Osteoblast (primary cell): ENCODE data around the gene RPL18. TPM values are rescaled to one million over a fixed set of nuclear protein-coding genes. Genes with fewer than 3 reads are reported as not detected.

Experiments used
- DNase-seq: peaks from one replicate; pipeline ENCODE4 v3.0.0; 2011; ENCODE audit warnings: low spot score, mixed read lengths; ENCODE audit not compliant: insufficient read length; ENCODE audit errors: missing footprints
- H2AFZ ChIP-seq: 2 replicates; pipeline ENCODE4 v1.6.0; 2011; ENCODE audit warnings: mild to moderate bottlenecking, low read length
- H3K27ac ChIP-seq: 2 replicates; pipeline ENCODE4 v1.5.1; 2011; ENCODE audit warnings: mild to moderate bottlenecking, low read depth, low read length, moderate library complexity
- H3K27me3 ChIP-seq: 2 replicates; pipeline ENCODE4 v1.6.0; 2012; ENCODE audit warnings: mild to moderate bottlenecking, control low read depth, inconsistent platforms, low read length, moderate library complexity; ENCODE audit not compliant: insufficient read depth
- H3K36me3 ChIP-seq: 2 replicates; pipeline ENCODE4 v1.5.1; 2011; ENCODE audit warnings: mild to moderate bottlenecking, low read length, control low read depth, moderate library complexity; ENCODE audit not compliant: insufficient read depth
- H3K4me1 ChIP-seq: 2 replicates; pipeline ENCODE4 v1.5.1; 2011; ENCODE audit warnings: mild to moderate bottlenecking, low read length, control low read depth, moderate library complexity; ENCODE audit not compliant: insufficient read depth
- H3K4me2 ChIP-seq: 2 replicates; pipeline ENCODE4 v1.6.0; 2011; ENCODE audit warnings: mild to moderate bottlenecking, low read length; ENCODE audit not compliant: insufficient read depth
- H3K4me3 ChIP-seq: fragments of 200-600 bp; sonication (generic); 3 replicates; pipeline ENCODE4 v1.5.1; 2012; ENCODE audit warnings: mild to moderate bottlenecking, low read length, inconsistent platforms; ENCODE audit not compliant: insufficient read depth
- H3K79me2 ChIP-seq: 2 replicates; pipeline ENCODE4 v1.6.0; 2012; ENCODE audit warnings: mild to moderate bottlenecking, low read length, control low read depth, inconsistent platforms; ENCODE audit not compliant: insufficient read depth
- H3K9me3 ChIP-seq: 2 replicates; pipeline ENCODE4 v1.5.1; 2011; ENCODE audit warnings: low read depth, low read length, control low read depth
- H4K20me1 ChIP-seq: 2 replicates; pipeline ENCODE4 v1.6.0; 2012; ENCODE audit warnings: mild to moderate bottlenecking, low read length, control low read depth; ENCODE audit not compliant: insufficient read depth
- total RNA-seq: library from RNA; depleted of rRNA; stranded (reverse); fragments of >200 nt; gene quantifications from 2 replicates; pipeline ENCODE4 v1.2.3, GENCODE V29; 2012
- TF ChIP-seq, protein P1 (sequence below): IDR thresholded peaks from 2 replicates; pipeline ENCODE4 v1.5.1; 2011; ENCODE audit warnings: mild to moderate bottlenecking, low read depth, low read length, moderate library complexity; ENCODE audit errors: extremely low read depth

Gene RPL18
- total RNA-seq, 1 donor, result 1,357 TPM

DNA sequence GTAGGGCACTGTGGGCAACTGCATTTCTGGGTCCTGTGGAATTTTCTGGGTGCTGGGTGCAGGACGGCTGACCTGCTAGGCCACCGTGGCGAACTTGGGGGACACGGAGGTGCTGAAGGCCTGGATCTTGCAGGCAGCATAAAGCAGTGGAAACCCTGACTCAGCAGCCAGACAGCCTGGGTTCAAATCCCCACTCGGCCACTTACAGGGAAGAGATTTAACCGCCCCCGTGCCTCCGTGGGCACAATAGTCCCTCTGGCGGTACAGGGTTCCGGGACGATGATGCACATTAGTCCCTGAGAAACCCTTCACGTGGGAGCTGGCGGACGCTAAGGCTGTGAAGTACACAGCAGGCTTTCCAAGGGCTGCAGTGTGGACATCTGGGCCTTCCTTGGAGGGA is 7.1 kb downstream of the RPL18 start:
- no peak overlapping the region for H2AFZ ChIP-seq
- H3K4me2 ChIP-seq, result no peak overlapping the region
- H4K20me1 ChIP-seq, result peaks cover 20% of the 10 kb centered on the region
- no peak overlapping the region for H3K4me3 ChIP-seq
- no peak overlapping the region for H3K27ac ChIP-seq
- H3K79me2 ChIP-seq, result peaks cover 15% of the 10 kb centered on the region
- no peaks in the 10 kb centered on the region for H3K9me3 ChIP-seq
- peaks cover 22% of the 10 kb centered on the region for H3K36me3 ChIP-seq
- H3K4me1 ChIP-seq, result peaks cover 5% of the 10 kb centered on the region
- no peaks in the 10 kb centered on the region for H3K27me3 ChIP-seq
- no peak for DNase-seq
- TF ChIP-seq, protein P1, sequence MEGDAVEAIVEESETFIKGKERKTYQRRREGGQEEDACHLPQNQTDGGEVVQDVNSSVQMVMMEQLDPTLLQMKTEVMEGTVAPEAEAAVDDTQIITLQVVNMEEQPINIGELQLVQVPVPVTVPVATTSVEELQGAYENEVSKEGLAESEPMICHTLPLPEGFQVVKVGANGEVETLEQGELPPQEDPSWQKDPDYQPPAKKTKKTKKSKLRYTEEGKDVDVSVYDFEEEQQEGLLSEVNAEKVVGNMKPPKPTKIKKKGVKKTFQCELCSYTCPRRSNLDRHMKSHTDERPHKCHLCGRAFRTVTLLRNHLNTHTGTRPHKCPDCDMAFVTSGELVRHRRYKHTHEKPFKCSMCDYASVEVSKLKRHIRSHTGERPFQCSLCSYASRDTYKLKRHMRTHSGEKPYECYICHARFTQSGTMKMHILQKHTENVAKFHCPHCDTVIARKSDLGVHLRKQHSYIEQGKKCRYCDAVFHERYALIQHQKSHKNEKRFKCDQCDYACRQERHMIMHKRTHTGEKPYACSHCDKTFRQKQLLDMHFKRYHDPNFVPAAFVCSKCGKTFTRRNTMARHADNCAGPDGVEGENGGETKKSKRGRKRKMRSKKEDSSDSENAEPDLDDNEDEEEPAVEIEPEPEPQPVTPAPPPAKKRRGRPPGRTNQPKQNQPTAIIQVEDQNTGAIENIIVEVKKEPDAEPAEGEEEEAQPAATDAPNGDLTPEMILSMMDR, result no peak

DNA sequence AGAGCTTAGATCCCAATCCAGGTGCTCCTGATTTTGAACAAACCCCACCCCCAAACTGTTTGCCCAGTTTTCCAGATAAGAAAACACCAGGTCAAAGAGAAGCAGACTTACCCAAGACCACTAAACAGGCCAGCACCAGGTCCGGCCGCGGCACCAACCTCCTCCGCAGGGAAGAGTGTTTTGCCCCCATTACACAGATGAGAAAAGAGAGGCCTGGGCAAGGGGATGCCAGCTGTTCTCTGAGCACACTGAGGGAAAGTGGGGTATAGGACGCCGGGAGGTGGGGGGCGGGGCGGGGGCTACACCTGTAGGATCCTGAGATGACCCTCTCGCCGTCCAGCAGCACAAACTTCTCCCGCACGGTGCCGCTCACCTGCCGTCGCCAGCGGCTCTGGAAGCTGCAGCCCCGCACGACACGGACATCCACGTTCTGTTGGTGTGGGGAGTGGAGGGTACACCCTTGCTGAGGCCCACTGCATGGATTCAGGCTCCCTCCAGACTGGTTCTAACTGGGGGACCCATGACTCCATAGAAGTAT is 9.3 kb downstream of the RPL18 start:
- no peak for DNase-seq
- no peaks in the 10 kb centered on the region for H3K9me3 ChIP-seq
- no peak overlapping the region for H3K4me2 ChIP-seq
- H3K27me3 ChIP-seq, result no peaks in the 10 kb centered on the region
- TF ChIP-seq, protein P1, result no peak
- H4K20me1 ChIP-seq, result no peaks in the 10 kb centered on the region
- no peaks in the 10 kb centered on the region for H3K36me3 ChIP-seq
- H3K79me2 ChIP-seq, result no peaks in the 10 kb centered on the region
- H2AFZ ChIP-seq, result no peak overlapping the region
- no peak overlapping the region for H3K4me3 ChIP-seq
- no peaks in the 10 kb centered on the region for H3K4me1 ChIP-seq
- H3K27ac ChIP-seq, result no peak overlapping the region

DNA sequence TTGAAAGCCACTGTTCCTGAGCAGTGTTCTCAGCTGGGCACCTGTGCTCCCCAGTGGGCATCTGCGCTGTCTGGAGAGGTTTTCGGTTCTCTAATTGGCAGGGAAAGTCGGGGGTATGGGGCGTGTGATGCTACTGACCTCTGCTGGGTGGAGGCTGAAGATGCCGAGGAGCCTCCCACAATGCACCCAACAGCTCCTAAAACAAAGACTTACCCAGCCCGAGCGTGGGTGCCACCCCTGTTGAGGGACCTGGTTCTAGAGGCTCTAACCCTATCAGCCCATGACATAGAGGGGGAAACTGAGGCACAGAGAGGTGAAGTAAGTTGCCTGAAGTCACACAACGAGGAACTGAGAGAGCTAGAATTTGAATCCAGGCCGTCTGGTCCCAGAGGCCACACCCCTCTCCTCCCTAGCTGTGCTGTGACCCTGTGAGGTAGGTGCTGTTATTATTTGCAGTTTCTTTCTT is 10.1 kb downstream of the RPL18 start:
- H3K27ac ChIP-seq, result no peak overlapping the region
- TF ChIP-seq, protein P1, result peak; percentile 62
- peak overlapping the region; percentile 43 for H3K4me2 ChIP-seq
- H3K4me3 ChIP-seq, result no peak overlapping the region
- H3K4me1 ChIP-seq, result no peaks in the 10 kb centered on the region
- no peaks in the 10 kb centered on the region for H3K27me3 ChIP-seq
- no peaks in the 10 kb centered on the region for H3K36me3 ChIP-seq
- no peaks in the 10 kb centered on the region for H3K79me2 ChIP-seq
- H3K9me3 ChIP-seq, result no peaks in the 10 kb centered on the region
- H4K20me1 ChIP-seq, result no peaks in the 10 kb centered on the region
- H2AFZ ChIP-seq, result peak overlapping the region; percentile 93
- DNase-seq, result peak; percentile 95

DNA sequence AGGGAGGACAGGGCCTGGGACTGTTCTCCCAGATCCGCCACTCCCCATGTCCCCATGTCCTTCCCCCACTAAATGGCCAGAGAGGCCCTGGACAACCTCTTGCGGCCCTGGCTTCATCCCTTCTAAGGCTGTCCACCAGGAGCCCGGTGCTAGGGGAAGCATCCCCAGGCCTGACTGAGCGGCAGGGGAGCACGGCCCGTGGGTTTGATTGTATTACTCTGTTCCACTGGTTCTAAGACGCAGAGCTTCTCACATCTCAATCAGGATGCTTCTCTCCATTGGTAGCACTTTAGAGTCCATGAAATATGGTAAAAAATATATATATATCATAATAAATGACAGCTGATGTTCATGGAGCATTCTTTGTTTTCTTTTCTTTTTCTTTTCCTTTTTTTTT is 11.6 kb downstream of the RPL18 start:
- Histone ChIP-seq H3K27ac (no peak overlapping the region), H2AFZ (no peak overlapping the region), H3K79me2 (no peaks in the 10 kb centered on the region), H3K27me3 (no peaks in the 10 kb centered on the region), H3K4me1 (no peaks in the 10 kb centered on the region), H4K20me1 (no peaks in the 10 kb centered on the region), H3K36me3 (no peaks in the 10 kb centered on the region), H3K4me2 (no peak overlapping the region), H3K4me3 (no peak overlapping the region), H3K9me3 (no peaks in the 10 kb centered on the region)
- TF ChIP-seq, protein P1, result no peak
- DNase-seq, result peak; percentile 54
